GM19372 (cell line): Measurements from ENCODE around the gene ITPR3.

Experiments
- ATAC-seq: cut with Tn5 transposase; IDR thresholded peaks from one replicate; pipeline ENCODE4 v1.9.1; 2021; ENCODE audit warnings: mild to moderate bottlenecking, low read depth, moderate library complexity; ENCODE audit not compliant: unreplicated experiment

The ITPR3 gene

GRCh38 chr6:33620856-33621710 lies at the start of gene ITPR3:
ITPR3 (plus strand) TSS chr6:33621322; CDS start chr6:33621603, 281 bp downstream.
- peak; percentile 80 for ATAC-seq

DNA sequence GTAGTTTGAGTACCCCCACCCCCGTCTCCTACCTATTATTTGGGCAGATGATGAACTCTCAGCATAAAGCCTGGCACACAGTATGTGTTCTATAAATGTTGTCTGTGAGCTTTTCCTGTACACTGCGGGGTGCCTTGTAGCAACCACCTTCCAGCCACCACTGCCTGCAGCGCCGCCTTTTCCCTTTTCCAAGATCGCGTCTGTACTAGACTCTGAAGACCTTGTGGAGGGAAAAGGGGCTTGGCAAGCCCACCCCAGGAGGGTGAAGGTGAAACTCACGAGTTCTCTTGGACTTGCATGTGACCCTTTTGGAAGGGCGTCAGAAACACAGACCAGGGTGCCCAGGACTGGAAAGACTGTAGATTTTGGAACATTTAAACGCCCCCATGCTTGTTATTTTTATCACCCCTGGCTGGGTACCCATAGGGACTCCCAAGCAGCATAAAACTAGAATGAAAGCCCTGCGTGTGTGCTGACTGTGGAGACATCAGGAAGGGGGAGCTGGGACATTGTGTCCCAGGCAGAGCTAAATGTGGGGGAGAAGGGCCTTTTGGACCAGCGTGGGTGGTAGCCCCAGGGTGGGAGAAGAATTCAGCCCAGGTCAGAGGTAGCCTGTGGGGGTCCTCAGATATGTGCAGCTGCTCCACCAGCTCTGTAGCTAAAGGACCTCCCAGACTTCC lies 49.3 kb upstream of the ITPR3 start:
- ATAC-seq, result no peak

- no peak for ATAC-seq
Measured at GRCh38 chr6:33575211-33575610, 45.9 kb upstream of the ITPR3 start.

- no peak for ATAC-seq
Measured at GRCh38 chr6:33576668-33577067, 44.5 kb upstream of the ITPR3 start.

GRCh38 chr6:33577106-33577535 lies 44.0 kb upstream of the ITPR3 start:
- ATAC-seq, result no peak

- ATAC-seq, result no peak
Measured at GRCh38 chr6:33577718-33578117, 43.4 kb upstream of the ITPR3 start.

DNA sequence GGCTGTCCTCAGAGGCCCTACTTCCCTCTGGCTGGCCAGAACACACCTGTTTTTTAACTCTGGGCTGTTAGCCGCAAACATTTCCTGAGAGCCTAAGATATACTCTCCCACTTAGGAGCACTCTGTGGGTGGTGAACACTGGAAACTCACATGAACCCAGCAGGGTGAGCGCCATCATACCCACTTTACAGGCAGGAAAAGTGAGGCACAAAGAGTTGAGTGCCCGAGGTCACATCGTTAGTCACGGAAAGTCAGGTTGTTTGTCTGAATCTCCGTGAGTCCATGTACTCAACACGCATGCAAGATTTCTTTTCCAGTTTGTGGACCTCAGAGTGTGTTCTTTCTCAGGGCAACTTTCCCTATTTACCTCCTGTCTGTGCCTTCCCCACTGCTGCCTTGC lies 43.0 kb upstream of the ITPR3 start:
- ATAC-seq, result no peak

GRCh38 chr6:33578588-33579011 lies 42.5 kb upstream of the ITPR3 start:
- no peak for ATAC-seq

DNA sequence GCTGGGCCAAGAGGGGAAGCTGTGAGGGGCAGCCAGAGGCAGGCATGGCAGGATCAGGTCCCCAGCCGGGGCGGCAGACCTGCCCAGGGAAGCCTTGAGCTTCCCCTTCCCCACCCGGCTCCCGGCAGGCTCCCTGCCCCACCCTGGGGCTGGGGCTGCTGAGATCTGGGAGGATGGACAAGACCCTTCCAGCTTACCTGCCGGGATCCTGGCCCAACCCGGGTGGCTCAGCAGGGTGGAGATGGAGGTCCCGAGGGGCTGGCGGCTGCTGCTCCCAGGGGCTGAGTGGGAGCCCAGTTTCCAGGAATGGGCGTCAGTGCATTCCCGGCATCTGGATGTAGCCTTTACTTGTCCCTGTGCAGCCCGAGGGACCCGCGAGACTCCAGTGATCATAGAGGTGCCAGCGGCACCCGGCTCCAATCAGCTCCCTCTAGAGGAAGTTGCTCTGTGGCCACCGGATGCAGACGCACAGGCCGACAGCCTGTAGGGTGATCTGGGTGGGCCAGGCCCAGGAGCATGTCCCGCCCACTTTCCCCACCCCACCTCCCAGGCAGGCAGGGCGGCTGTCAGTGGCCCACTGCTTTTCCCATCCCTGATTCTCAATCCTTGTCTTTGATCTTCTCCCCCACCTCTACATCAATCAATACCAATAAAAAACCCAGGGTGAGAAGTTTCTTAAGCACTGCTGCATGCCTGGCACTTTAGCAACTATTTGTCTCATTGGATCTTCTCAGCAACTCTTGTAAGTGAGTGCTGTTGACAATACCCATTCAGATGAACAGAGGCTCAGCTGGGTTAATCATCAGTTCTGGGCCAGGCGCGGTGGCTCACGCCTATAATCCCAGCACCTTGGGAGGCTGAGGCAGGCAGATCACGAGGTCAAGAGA lies 41.1 kb upstream of the ITPR3 start, which contains the start of gene BAK1:
Gene BAK1 (minus strand): TSS at position 449 of the 887 bp plus-strand sequence. CDS start 2,672 bp downstream, outside the sequence.
- ATAC-seq, result peak; percentile 97

- ATAC-seq, result no peak
Measured at GRCh38 chr6:33581186-33581585, 39.9 kb upstream of the ITPR3 start.

DNA sequence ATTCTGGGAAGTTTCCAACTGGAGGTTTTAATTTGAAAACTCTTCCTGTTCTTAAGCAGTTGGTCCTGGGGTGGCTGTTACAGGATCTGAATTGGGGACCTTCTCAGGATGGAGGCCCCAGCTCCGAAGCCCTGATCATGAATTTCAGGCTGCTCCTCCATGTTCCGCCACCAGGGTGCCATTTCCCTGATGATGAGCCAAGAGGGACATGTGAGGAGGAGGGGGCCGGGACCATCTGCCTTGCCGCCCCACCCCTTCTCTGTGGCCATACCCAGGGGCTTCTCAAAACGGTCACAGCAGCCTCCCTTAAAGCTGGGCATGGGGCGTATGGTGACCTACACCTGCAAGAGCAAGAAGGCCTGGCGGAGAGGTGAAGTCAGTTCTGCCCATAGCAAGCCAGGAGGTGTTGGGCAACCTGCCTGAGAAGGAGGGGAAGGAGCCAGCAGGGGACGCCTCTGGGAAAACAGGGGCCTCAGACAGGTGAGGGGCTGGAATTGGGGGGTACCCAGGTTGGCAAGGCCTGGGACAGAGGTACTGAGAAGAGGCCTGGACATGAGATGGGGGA lies 37.4 kb upstream of the ITPR3 start:
- no peak for ATAC-seq

DNA sequence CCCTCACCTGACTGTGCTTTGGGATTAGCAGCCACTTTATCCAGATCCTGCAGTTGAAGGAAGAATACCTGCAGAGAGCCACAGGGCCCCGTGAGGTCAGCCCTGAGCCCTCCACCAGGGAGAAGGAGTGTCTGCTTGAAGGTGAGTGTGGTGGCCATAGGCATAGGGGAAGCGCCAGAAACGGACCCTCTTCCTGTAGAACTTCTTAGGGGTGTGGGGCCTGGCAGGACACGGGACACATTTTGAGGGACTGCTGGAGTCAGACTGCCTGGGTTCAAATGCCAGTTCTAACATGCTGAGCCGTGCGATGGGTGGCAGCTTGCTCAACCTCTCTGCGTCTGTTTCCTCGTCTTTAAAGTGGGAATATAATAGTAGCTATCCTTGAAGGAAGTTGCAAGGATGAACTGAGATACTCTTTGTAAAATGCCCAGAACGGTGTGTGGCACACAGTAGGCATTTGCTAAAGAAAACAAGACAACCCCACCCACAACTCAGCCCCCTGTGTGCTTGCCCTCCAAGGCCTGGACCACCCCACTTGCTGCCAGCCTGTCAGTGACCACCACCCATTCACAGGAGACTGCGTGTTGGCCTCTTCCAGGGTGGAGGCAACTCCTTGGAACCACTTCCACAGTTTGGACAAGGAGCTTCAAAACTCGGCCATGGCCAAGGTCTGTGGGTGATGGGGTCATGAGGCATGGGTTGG lies 36.3 kb upstream of the ITPR3 start:
- ATAC-seq, result no peak

DNA sequence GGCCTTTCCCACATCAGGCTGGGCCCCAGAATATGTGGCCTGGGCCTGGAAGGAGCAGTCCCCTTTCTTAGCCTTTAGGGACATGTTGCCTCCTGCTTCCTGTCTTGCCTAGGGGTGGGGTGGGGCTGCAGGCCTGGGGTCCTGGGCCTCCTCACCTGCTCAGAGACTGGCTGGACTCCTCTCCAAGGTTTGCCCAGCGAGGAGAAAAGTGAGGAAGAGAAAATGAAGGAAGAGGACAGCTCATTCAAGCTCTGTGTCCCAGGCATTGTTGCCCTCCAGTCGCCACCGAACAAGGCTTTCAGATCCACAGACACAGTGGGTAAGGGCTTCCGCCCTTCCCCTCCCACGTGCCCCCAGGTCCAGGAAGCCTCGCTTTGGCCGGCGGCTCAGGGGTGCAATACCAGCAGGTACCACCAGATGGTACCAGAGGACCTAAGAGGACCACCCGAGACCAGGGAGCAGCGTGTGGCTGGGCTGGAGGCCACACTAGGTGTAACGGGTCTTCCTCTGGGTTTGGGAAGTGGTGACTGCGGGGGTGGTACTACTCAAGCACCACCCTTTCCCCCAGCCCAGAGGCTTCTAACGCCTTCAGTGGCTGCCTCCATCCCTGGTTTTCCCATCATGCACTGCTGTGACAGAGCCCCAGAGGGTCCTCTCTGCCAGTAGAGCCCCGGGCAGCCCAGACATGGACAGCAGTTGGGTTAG lies 35.6 kb upstream of the ITPR3 start:
- ATAC-seq, result peak; percentile 59

DNA sequence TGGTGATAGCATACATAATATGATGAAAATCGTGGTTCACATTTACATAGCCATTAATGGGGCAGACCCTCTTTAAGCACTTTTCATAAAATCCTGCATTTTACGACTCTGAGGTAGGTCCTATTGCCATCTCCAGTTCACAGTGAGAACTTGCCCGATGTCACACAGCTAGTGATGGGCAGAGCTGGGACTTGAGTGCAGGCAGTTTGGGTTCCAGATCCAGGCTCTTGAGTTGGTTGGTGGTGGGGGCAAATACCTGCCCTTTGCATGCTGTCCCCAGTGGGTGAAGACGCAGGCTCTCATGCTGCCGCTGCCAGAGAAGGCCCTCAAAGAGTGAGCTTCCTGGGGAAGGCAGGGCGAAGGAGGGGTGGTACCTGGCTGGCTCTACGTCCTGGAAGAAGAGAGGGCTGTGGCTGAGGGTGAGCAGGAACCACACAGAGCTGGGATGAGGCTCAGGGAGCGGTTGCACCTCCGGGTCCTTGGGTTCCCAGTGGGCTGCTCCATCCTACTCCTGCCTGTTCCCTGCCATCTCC lies 34.9 kb upstream of the ITPR3 start:
- no peak for ATAC-seq

DNA sequence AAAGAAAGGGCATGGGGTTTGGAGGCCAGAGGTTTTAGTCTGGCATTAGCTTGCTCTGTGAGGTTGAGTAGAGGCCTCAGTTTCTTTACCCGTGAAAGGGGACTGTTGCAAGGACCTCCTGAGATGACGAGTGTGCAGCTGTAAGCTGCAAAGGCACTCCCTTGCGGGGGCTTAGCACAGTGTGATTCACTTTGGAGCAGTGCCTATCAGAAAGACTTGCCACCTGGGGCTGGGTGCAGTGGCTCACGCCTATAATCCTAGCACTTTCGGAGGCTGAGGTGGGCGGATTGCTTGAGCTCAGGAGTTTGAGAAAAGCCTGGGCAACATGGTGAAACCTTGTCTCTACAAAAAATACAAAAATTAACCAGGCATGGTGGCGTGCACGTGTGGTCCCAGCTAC lies 33.6 kb upstream of the ITPR3 start:
- ATAC-seq, result no peak

- no peak for ATAC-seq
Measured at GRCh38 chr6:33588894-33589293, 32.2 kb upstream of the ITPR3 start.

GRCh38 chr6:33589392-33589730 lies 31.8 kb upstream of the ITPR3 start:
- no peak for ATAC-seq

DNA sequence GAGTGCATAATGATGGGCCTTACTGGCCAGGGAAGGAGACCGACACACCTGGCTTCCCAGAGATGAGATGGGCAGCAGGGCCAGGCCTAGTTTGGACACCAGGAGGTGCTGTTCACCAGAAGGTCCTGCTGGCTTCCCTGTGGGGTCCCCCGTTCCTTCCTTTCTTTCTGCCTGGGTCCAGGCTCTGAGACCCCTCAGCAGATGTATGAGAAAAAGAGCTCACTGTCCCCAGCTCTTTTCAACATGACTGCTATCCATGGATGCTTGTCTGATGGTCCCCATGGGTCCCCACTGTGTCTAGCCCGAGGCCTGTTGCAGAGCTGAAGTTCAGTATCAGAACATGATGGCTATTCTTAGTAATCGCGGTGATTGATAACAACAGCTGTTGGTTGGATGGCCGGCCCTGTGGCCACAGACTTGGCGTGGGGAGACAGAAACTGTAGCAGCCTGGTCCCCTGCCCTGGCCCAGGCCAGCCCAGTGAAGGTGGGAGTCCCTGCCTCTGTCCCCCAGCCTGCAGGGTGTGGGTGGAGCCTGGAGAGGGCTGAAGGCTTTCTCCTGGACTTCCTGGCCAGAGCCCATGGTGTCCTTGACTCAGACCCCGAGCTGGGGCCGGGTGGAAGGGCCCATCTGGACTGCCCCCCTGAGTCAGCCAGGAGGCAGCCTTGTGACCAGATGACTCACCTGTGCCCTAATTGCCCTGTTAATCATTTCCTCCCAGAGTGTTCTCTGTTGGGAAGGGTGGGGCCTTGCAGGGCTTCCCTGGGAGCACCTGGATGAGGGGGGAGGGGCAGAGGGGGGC lies 31.2 kb upstream of the ITPR3 start:
- ATAC-seq, result no peak
